Suppressor macrophage treated with lipopolysaccharide for 4 hours (primary cell): ENCODE measurements around the gene ITGB5.
"Not testable (repeated sequence)": the region's sequence is repeated elsewhere in the genome, so short reads cannot be mapped to it uniquely, and the experiment has no call there.

Experiments
- DNase-seq: peaks from one replicate; pipeline ENCODE4 v3.0.0-alpha.2; 2020

Gene ITGB5

DNA sequence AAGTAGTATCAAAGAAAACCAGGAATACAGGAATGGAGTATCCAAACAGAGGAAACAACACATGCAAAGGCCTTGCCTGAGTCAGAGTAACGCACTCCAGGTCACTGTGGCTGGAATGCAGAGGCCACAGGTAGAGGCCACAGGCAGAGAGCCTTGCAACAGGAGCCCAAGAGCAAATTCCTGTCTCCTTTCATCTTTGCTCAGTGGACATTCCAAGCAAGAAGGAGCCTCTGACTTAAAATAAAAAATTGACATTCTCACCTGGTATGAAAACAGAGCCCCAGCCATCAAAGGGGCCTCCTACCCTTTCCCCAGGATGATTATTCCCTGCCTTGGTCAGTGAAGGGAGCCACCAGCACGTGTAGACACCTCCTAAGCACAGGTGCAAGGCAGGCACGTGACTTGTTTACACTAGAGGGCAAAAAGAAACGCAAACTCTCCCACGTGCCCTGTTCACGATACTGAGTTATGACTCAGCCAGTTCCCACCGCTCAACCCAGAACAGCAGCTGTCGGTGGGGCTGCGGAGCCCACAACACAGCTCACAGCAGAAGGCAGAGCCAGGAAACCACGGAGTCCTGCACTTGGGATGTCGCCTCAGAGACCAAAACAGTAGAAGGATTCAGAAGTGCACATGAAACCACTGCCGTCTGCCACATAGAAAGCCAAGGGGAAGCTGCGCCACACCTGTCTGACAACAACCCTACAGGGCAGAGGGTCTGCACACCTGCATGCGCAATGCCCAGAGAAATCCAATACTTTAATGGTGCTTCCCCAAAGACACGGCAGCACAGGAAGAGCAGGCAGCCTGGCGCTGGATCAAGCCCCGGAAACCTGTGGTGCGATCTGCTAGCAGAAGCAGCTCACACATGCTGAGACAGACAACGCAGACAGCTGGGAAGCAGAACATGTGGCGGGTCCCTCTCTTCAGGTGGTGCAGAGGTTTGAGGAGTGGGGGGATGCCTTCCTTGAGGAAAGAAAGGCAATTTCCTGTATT, 52.1 kb downstream of the ITGB5 start:
- DNase-seq: peak; percentile 50

- no peak for DNase-seq
Observed at GRCh38 chr3:124833710-124834332, 53.3 kb downstream of the ITGB5 start.

- DNase-seq: no peak
Observed at GRCh38 chr3:124832782-124833709, 54.1 kb downstream of the ITGB5 start.

GRCh38 chr3:124831628-124832199, 55.5 kb downstream of the ITGB5 start:
- DNase-seq: no peak

GRCh38 chr3:124829819-124830554, 57.2 kb downstream of the ITGB5 start:
- DNase-seq: peak; percentile 91

GRCh38 chr3:124829178-124829818, 57.9 kb downstream of the ITGB5 start:
- no peak for DNase-seq

GRCh38 chr3:124827476-124828206, 59.5 kb downstream of the ITGB5 start:
- DNase-seq: not testable (repeated sequence)

GRCh38 chr3:124826703-124827102, 60.5 kb downstream of the ITGB5 start:
- peak; percentile 54 for DNase-seq

DNA sequence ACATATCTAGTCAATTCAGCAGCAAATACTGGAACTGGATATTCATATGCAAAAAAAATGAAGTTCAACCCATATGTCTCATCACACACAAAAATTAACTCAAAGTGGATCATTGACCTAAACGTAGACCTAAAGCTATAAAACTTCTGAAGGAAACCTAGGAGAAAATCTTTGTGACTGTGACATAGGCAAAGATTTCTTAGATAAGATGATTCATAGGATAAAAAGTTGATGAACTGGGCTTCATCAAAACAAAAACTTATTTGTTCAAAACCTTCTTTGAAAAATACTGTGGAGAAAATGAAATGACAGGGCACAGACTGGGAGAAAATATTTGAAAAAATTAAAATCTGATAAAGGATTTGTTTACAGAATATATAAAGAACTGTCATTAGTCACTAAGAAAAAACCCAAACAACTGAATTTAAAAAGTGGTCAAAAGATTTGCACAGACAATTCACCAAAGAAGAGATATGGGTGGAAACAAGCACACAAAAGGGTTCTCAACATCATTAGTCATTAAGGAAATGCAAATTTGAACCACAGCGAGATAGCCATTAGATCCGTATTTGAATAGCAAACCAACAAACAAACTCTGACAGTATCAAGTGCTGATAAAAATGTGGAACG, 62.8 kb downstream of the ITGB5 start:
- no peak for DNase-seq

DNA sequence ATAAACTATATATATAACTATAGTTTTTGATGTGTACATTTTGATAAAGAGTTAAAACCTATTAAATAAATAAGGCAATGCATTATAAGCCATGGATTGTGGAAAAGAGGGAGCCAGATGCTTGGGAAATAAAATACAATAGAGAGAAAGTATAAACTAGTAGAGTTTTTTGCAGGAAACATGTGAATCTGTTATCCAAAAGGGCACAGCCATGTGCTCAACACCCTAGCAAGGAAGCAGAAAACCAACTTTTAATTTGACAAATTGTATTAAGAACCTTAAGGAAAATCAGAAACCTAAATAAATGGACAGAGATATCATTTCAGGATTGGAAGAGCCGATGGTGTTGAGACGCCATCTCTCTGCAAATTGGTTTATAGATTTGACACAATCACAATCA, 63.5 kb downstream of the ITGB5 start:
- no peak for DNase-seq

- peak; percentile 50 for DNase-seq
Observed at GRCh38 chr3:124823206-124823605, 64.0 kb downstream of the ITGB5 start.

- DNase-seq: no peak
Observed at GRCh38 chr3:124821356-124821755, 65.8 kb downstream of the ITGB5 start.

DNA sequence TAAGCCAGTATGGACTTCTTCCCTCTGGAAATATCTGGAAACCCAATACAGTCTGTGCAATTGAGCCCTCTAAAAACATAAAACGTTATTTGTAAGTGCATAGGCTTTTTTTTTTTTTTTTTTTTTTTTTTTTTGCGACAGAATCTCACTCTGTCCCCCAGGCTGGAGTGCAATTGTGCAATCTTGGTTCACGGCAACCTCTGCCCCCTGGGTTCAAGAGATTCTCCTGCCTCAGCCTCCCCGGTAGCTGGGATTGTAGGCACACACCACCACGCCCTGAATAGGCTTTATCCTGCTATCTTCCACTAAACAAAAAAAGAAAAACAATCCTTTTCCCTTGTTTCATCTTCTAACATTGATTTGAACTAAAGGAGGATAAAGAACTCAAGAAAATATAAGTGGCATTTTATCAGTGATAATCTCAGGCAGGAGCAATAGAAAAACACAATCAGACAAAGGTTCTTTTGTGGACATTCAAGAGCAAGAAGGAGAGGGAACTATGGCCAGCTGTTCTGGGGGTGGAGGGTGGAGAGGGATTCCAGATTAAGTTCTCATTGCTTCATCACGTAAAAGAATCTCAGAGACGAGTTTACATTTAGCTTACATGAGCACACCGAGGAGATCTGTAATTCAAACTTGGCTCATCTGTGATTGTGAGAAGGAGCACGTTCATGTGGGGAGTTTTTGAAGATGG, 68.6 kb downstream of the ITGB5 start:
- DNase-seq: no peak

GRCh38 chr3:124817079-124817478, 70.1 kb downstream of the ITGB5 start:
- no peak for DNase-seq

GRCh38 chr3:124816206-124816605, 71.0 kb downstream of the ITGB5 start:
- no peak for DNase-seq

- peak; percentile 51 for DNase-seq
Observed at GRCh38 chr3:124815781-124816180, 71.4 kb downstream of the ITGB5 start.

DNA sequence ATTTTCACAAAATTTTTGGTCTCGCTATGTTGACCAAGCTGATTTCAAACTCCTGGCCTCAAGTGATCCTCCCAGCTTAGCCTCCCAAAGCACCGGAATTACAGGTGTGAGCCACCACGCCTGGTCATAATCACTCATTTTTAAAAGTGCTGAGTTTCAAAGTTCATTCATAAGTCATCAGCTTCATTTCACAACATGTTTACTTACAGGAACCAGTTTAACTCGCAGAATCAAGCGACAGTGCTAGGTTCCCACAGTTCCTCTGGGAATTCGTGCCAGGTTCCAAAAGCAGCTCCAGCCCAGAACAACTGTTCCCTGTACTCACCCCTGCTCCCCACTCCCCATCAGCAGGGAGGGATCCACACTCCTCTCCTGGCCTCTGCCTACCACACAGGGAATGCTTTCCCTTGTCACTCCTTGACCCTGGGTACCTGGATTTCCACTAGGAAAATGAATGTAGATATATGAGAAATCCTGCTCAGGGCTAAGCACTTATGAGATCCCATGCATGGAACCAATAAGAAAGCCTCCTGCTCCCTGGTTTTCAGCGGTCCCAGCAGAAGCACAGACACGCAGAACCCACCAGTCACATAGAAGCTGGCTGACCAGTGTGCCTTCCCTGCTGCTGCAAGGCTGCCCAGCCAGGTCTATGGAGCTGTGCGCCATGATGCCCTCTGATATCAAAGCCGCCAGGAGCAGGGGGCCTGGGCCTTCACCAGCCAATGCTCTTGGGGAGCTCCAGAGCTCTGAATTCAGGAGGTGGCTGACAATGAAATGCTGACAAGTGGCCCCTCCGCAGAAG, 72.3 kb downstream of the ITGB5 start:
- peak; percentile 43 for DNase-seq

GRCh38 chr3:124813541-124813940, 73.6 kb downstream of the ITGB5 start:
- no peak for DNase-seq
